IMR-90 (cell line): ENCODE results near the gene FAM174C. TPM values are rescaled to one million over a fixed set of nuclear protein-coding genes. Genes with fewer than 3 reads are reported as not detected.

Source experiments
- ATAC-seq: fragments of 200-7000 bp; cut with Tn5 transposase; 2 replicates; pipeline ENCODE4 v1.9.1; 2020; ENCODE audit warnings: low read depth, mild to moderate bottlenecking, moderate library complexity
- BruUV-seq: library from RNA; stranded (reverse); fragments of 400-500 nt; replicated peaks from 2 replicates; lab custom pipeline; 2021; lab: Mats Ljungman, UMichigan
- CTCF ChIA-PET: fragments of 300-600 bp; formaldehyde crosslinking; extraction: SDS; loops from one replicate; lab custom pipeline; 2021; ENCODE audit warnings: antibody characterized with exemption; lab: Yijun Ruan, JAX
- POLR2A ChIA-PET: fragments of 300-600 bp; sonication (Branson Sonifier 250); formaldehyde crosslinking; loops from one replicate; lab custom pipeline; 2022; ENCODE audit warnings: antibody characterized with exemption; ENCODE audit not compliant: unreplicated experiment; lab: Charles Lee
- DNase-seq: peaks from one replicate; pipeline ENCODE4 v3.0.0; 2013
- H2AFZ ChIP-seq: replicated peaks from 2 replicates; pipeline ENCODE3; 2013; ENCODE audit warnings: low read length, mild to moderate bottlenecking; ENCODE audit not compliant: poor library complexity
- H2AK5ac ChIP-seq: 2 replicates; pipeline ENCODE4 v1.6.1; 2013; ENCODE audit warnings: low read depth, low read length, inconsistent platforms
- H2AK9ac ChIP-seq: replicated peaks from 2 replicates; pipeline ENCODE3; 2013; ENCODE audit warnings: mild to moderate bottlenecking, low read depth, low read length, moderate library complexity; ENCODE audit not compliant: poor library complexity
- H2BK120ac ChIP-seq: 2 replicates; pipeline ENCODE4 v1.6.1; 2013; ENCODE audit warnings: low read depth, low read length, inconsistent platforms
- H2BK15ac ChIP-seq: 3 replicates; pipeline ENCODE4 v1.6.1; 2013; ENCODE audit warnings: low read depth, low read length, inconsistent platforms
- H2BK20ac ChIP-seq: 2 replicates; pipeline ENCODE4 v1.6.1; 2013; ENCODE audit warnings: low read depth, mild to moderate bottlenecking, inconsistent platforms, low read length, moderate library complexity
- H2BK5ac ChIP-seq: 2 replicates; pipeline ENCODE4 v1.6.1; 2013; ENCODE audit warnings: mild to moderate bottlenecking, low read depth, low read length, inconsistent platforms; ENCODE audit not compliant: poor library complexity, severe bottlenecking
- H3K14ac ChIP-seq: replicated peaks from 2 replicates; pipeline ENCODE4 v1.6.1; 2013; ENCODE audit warnings: low read depth, low read length, inconsistent platforms
- H3K18ac ChIP-seq: 2 replicates; pipeline ENCODE4 v1.6.1; 2013; ENCODE audit warnings: low read depth, low read length, control low read depth
- H3K23ac ChIP-seq: 2 replicates; pipeline ENCODE4 v1.6.1; 2013; ENCODE audit warnings: low read depth, low read length, inconsistent platforms
- H3K27ac ChIP-seq: 2 replicates; pipeline ENCODE4 v1.5.1; 2013; ENCODE audit warnings: mild to moderate bottlenecking, control low read depth, low read length; ENCODE audit not compliant: insufficient read depth
- H3K27me3 ChIP-seq: 2 replicates; pipeline ENCODE4 v1.6.1; 2013; ENCODE audit warnings: low read length; ENCODE audit not compliant: control insufficient read depth, insufficient read depth
- H3K36me3 ChIP-seq: 2 replicates; pipeline ENCODE4 v1.6.1; 2013; ENCODE audit warnings: low read length, mixed read lengths; ENCODE audit not compliant: control insufficient read depth, insufficient read depth
- H3K4ac ChIP-seq: 2 replicates; pipeline ENCODE4 v1.6.1; 2013; ENCODE audit warnings: low read depth, low read length, inconsistent platforms
- H3K4me1 ChIP-seq: 2 replicates; pipeline ENCODE4 v1.6.1; 2013; ENCODE audit warnings: low read length, mixed read lengths; ENCODE audit not compliant: control insufficient read depth, insufficient read depth
- H3K4me2 ChIP-seq: 2 replicates; pipeline ENCODE4 v1.6.1; 2013; ENCODE audit warnings: low read depth, mild to moderate bottlenecking, control low read depth, low read length, moderate library complexity
- H3K4me3 ChIP-seq: 2 replicates; pipeline ENCODE4 v1.5.1; 2013; ENCODE audit warnings: low read depth, mild to moderate bottlenecking, control low read depth, low read length, moderate library complexity; ENCODE audit not compliant: insufficient read depth
- H3K56ac ChIP-seq: 2 replicates; pipeline ENCODE4 v1.6.1; 2013; ENCODE audit warnings: low read length, inconsistent platforms; ENCODE audit not compliant: insufficient read depth; ENCODE audit errors: extremely low read depth
- H3K79me1 ChIP-seq, 2 experiments: 2 replicates each; pipeline ENCODE4 v1.6.1; 2013; ENCODE audit warnings: low read length in 2 of 2, inconsistent platforms in 1 of 2, low read depth in 1 of 2
- H3K9ac ChIP-seq: 2 replicates; pipeline ENCODE4 v1.6.1; 2013; ENCODE audit warnings: low read depth, low read length, control low read depth
- H3K9me1 ChIP-seq: 2 replicates; pipeline ENCODE4 v1.6.1; 2013; ENCODE audit warnings: low read length, inconsistent platforms; ENCODE audit not compliant: insufficient read depth
- H3K9me3 ChIP-seq: 2 replicates; pipeline ENCODE4 v1.6.1; 2013; ENCODE audit warnings: low read length; ENCODE audit not compliant: control insufficient read depth, insufficient read depth
- H4K20me1 ChIP-seq: 2 replicates; pipeline ENCODE4 v1.6.1; 2013; ENCODE audit warnings: low read length, inconsistent platforms; ENCODE audit not compliant: insufficient read depth
- H4K5ac ChIP-seq: 2 replicates; pipeline ENCODE4 v1.6.1; 2013; ENCODE audit warnings: mild to moderate bottlenecking, low read depth, low read length, control low read depth
- H4K8ac ChIP-seq, 2 experiments: 2 replicates each; pipeline ENCODE4 v1.6.1; 2013; ENCODE audit warnings: low read depth in 2 of 2, low read length in 2 of 2, control low read depth in 1 of 2, inconsistent platforms in 1 of 2
- H4K91ac ChIP-seq: 2 replicates; pipeline ENCODE4 v1.6.1; 2013; ENCODE audit warnings: low read depth, low read length, inconsistent platforms; ENCODE audit not compliant: insufficient read depth
- BHLHE40 ChIP-seq: fragments of 150-350 bp; IDR thresholded peaks from 2 replicates; pipeline ENCODE4 v1.6.1; 2016; ENCODE audit warnings: mild to moderate bottlenecking, low read depth, low read length
- CEBPB ChIP-seq: IDR thresholded peaks from 2 replicates; pipeline ENCODE4 v1.6.1; 2012; ENCODE audit warnings: low read depth, low read length, improper control_type of control experiment
- CHD1 ChIP-seq: IDR thresholded peaks from 2 replicates; pipeline ENCODE4 v1.6.1; 2012; ENCODE audit warnings: low read depth, low read length, improper control_type of control experiment
- CTCF ChIP-seq: conservative IDR thresholded peaks from 2 replicates; pipeline ENCODE4 v1.5.1; 2012; ENCODE audit warnings: mild to moderate bottlenecking, low read depth, low read length, improper control_type of control experiment
- ELK1 ChIP-seq: fragments of 150-350 bp; IDR thresholded peaks from 2 replicates; pipeline ENCODE4 v1.6.1; 2016; ENCODE audit warnings: low read depth, mild to moderate bottlenecking, low read length, moderate library complexity, borderline replicate concordance
- FOS ChIP-seq: fragments of 150-350 bp; IDR thresholded peaks from 2 replicates; pipeline ENCODE4 v1.6.1; 2016; ENCODE audit warnings: low read depth, low read length
- MAFK ChIP-seq: IDR thresholded peaks from 2 replicates; pipeline ENCODE4 v1.6.1; 2012; ENCODE audit warnings: low read depth, low read length, improper control_type of control experiment
- MAZ ChIP-seq: IDR thresholded peaks from 2 replicates; pipeline ENCODE4 v1.6.1; 2012; ENCODE audit warnings: low read depth, mild to moderate bottlenecking, low read length, improper control_type of control experiment, moderate library complexity, borderline replicate concordance
- MXI1 ChIP-seq: IDR thresholded peaks from 2 replicates; pipeline ENCODE4 v1.6.1; 2012; ENCODE audit warnings: low read depth, mild to moderate bottlenecking, low read length, moderate library complexity, borderline replicate concordance
- NFE2L2 ChIP-seq: fragments of 150-350 bp; IDR thresholded peaks from 2 replicates; pipeline ENCODE4 v1.6.1; 2016; ENCODE audit warnings: low read depth, mild to moderate bottlenecking, low read length
- POLR2A ChIP-seq: IDR thresholded peaks from 2 replicates; pipeline ENCODE4 v1.6.1; 2012; ENCODE audit warnings: mild to moderate bottlenecking, low read depth, low read length
- RAD21 ChIP-seq: IDR thresholded peaks from 2 replicates; pipeline ENCODE4 v1.6.1; 2012; ENCODE audit warnings: low read length, improper control_type of control experiment
- RCOR1 ChIP-seq: IDR thresholded peaks from 2 replicates; pipeline ENCODE4 v1.6.1; 2012; ENCODE audit warnings: mild to moderate bottlenecking, low read length, improper control_type of control experiment; ENCODE audit not compliant: insufficient replicate concordance
- RFX5 ChIP-seq: IDR thresholded peaks from 2 replicates; pipeline ENCODE4 v1.8.0; 2012; ENCODE audit warnings: low read depth, mild to moderate bottlenecking, low read length, moderate library complexity
- SMC3 ChIP-seq: fragments of 150-350 bp; IDR thresholded peaks from 2 replicates; pipeline ENCODE4 v1.6.1; 2016; ENCODE audit warnings: low read depth, mild to moderate bottlenecking, antibody characterized with exemption, low read length, moderate library complexity
- WGBS, 2 experiments: methylation state at CpG; one replicate each; pipeline versions ENCODE4 v1.1.5 to v1.1.7; 2013; ENCODE audit warnings: missing lambda C conversion rate in 2 of 2; ENCODE audit not compliant: insufficient read length in 1 of 2; ENCODE audit errors: extremely low coverage in 2 of 2; 5-methylcytosine and 5-hydroxymethylcytosine counted together
- dilution Hi-C: fragments of 300-500 bp; cut with HindIII; formaldehyde crosslinking; loops from one replicate; pipeline ENCODE4 v1.14.3; 2018; ENCODE audit warnings: low sequenced_read_pairs; ENCODE audit not compliant: unreplicated experiment
- in situ Hi-C: fragments of 300-500 bp; cut with MboI; formaldehyde crosslinking; loops from 3 replicates; pipeline ENCODE4 v1.14.3; 2019; ENCODE audit warnings: low sequenced_read_pairs, inconsistent platforms, mixed read lengths
- intact Hi-C: fragments of 100-400 bp; cut with micrococcal nuclease; formaldehyde crosslinking; loops from 2 replicates; pipeline ENCODE4 v1.10.0; 2022
- polyA plus RNA-seq, 3 experiments: library from polyadenylated mRNA; depleted of rRNA; stranded (reverse); fragments of >200 nt; gene quantifications; 2 replicates each; pipeline ENCODE4 v1.2.3, GENCODE V29; 2012; ENCODE audit warnings: low replicate concordance in 1 of 3
- total RNA-seq: library from RNA; depleted of rRNA; stranded (reverse); fragments of >200 nt; gene quantifications from 2 replicates; pipeline ENCODE4 v1.2.3, GENCODE V29; 2012

The FAM174C gene
- total and polyA plus RNA-seq, 2 of the 4 experiments (the other 2 are of a cell fraction): 7.5 to 61.8 TPM

- ChIA-PET POLR2A (no interaction called here), CTCF (interaction anchor here (0.6 kb wide), 1 partner anchor 17 kb away, joined by 4 read pairs; no protein-coding TSS in a partner anchor)
- no TSS peak for BruUV-seq
Measured at GRCh38 chr19:1234051-1234954, 41.0 kb upstream of the FAM174C start.

More at GRCh38 chr19:1234051-1234954, 41.0 kb upstream of the FAM174C start:
- no peak overlapping the region for H2BK15ac ChIP-seq
- dilution Hi-C loops (no loop called here), in situ Hi-C loops (no loop called here), intact Hi-C loops (no loop called here)
- H2BK20ac ChIP-seq: no peak overlapping the region
- H3K4me3 ChIP-seq: no peak overlapping the region
- no peaks in the 10 kb centered on the region for H3K9me3 ChIP-seq
- H3K4me2 ChIP-seq: no peak overlapping the region
- no peak overlapping the region for H3K23ac ChIP-seq
- H4K91ac ChIP-seq: no peak overlapping the region
- H4K5ac ChIP-seq: no peak overlapping the region
- H3K56ac ChIP-seq: no peak overlapping the region
- H2AK9ac ChIP-seq: no peak overlapping the region
- H2AK5ac ChIP-seq: no peak overlapping the region
- peaks cover 40% of the 10 kb centered on the region for H3K36me3 ChIP-seq
- H3K4me1 ChIP-seq: peaks cover 24% of the 10 kb centered on the region
- peaks cover 10 to 38% of the 10 kb centered on the region in 2 experiments for H3K79me1 ChIP-seq
- no peak overlapping the region for H3K9ac ChIP-seq
- no peak overlapping the region for H3K27ac ChIP-seq
- DNase-seq (no peak), ATAC-seq (no peak)
- no peak overlapping the region for H3K4ac ChIP-seq
- no peaks in the 10 kb centered on the region for H3K27me3 ChIP-seq
- H3K14ac ChIP-seq: no peak overlapping the region
- no peak overlapping the region for H2AFZ ChIP-seq
- no peak overlapping the region for H3K18ac ChIP-seq
- H4K8ac ChIP-seq: no peak overlapping the region
- H2BK5ac ChIP-seq: no peak overlapping the region
- 97% methylated on average over 18 of the region's 45 CpGs; no CpG with 5 or more reads in 1 of the 2 experiments for WGBS, 2 experiments
- TF ChIP-seq ELK1: no peak
- no peak for TF ChIP-seq SMC3
- TF ChIP-seq POLR2A: no peak
- TF ChIP-seq MAFK: no peak
- TF ChIP-seq MAZ: no peak
- no peak for TF ChIP-seq FOS
- no peak for TF ChIP-seq RAD21
- TF ChIP-seq RCOR1: no peak
- TF ChIP-seq BHLHE40: no peak
- no peak for TF ChIP-seq NFE2L2
- no peak for TF ChIP-seq CEBPB
- no peak for TF ChIP-seq RFX5
- TF ChIP-seq CTCF: no peak
- no peak for TF ChIP-seq CHD1
- TF ChIP-seq MXI1: no peak
- no peaks in the 10 kb centered on the region for H3K9me1 ChIP-seq
- H2BK120ac ChIP-seq: no peak overlapping the region
- H4K20me1 ChIP-seq: peaks cover 38% of the 10 kb centered on the region
